Measurements from ENCODE around the gene TP53TG5.

DNA sequence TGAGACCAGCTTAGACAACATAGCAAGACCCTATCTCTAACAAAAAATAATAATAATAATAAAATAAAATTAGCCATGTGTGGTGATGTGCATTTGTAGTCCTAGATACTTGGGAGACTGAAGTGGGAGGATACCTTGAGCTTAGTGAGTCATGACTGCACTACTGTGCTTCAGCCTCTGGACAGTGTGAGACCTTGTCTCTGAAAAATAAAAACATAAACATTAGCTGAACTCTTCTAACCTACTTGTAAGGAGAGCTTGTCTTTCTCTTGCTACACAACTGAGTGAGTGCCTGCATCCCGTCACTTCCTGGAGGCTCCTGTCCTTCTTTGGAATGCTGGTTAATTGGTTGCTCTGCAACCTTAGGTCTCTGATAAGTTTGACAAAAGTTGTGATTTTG is 24.8 kb upstream of the TP53TG5 start:
- TF ChIP-seq POLR2A (IDR thresholded peaks at IDR 0.05; ENCODE audit: low read depth, low read length) (no peak), POLR2AphosphoS5 (IDR thresholded peaks at IDR 0.05; ENCODE audit: low read depth, low read length) (no peak)
